NCI-H510A treated with DMSO at 0.1 percent for 48 hours (cell line): ENCODE data around the gene SLF1.

Source experiments
- DNase-seq: peaks from one replicate; lab custom pipeline; 2025; lab: John Stamatoyannopoulos, UW

The SLF1 gene

GRCh38 chr5:94661086-94661485 is 42.6 kb downstream of the SLF1 start:
- no peak for DNase-seq

GRCh38 chr5:94667937-94668336 is 49.5 kb downstream of the SLF1 start:
- DNase-seq: no peak

- no peak for DNase-seq
Observed at GRCh38 chr5:94670726-94671125, 52.3 kb downstream of the SLF1 start.

GRCh38 chr5:94672746-94673145 is 54.3 kb downstream of the SLF1 start:
- DNase-seq: no peak

GRCh38 chr5:94674490-94675382 is 56.3 kb downstream of the SLF1 start:
- no peak for DNase-seq

- DNase-seq: no peak
Observed at GRCh38 chr5:94675965-94676618, 57.6 kb downstream of the SLF1 start.

- DNase-seq: no peak
Observed at GRCh38 chr5:94682814-94683520, 64.5 kb downstream of the SLF1 start.

- no peak for DNase-seq
Observed at GRCh38 chr5:94689908-94690307, 71.4 kb downstream of the SLF1 start.

GRCh38 chr5:94690778-94691177 is 72.3 kb downstream of the SLF1 start:
- DNase-seq: peak; percentile 30

GRCh38 chr5:94691291-94691690 is 72.8 kb downstream of the SLF1 start:
- no peak for DNase-seq

GRCh38 chr5:94691949-94692348 is 73.5 kb downstream of the SLF1 start:
- peak; percentile 1 for DNase-seq

GRCh38 chr5:94692581-94692980 is 74.1 kb downstream of the SLF1 start:
- no peak for DNase-seq

- peak; percentile 28 for DNase-seq
Observed at GRCh38 chr5:94693043-94693822, 74.8 kb downstream of the SLF1 start.

- DNase-seq: no peak
Observed at GRCh38 chr5:94693845-94694370, 75.4 kb downstream of the SLF1 start.

- no peak for DNase-seq
Observed at GRCh38 chr5:94694671-94695070, 76.2 kb downstream of the SLF1 start.

GRCh38 chr5:94698197-94698596 is 79.7 kb downstream of the SLF1 start:
- DNase-seq: no peak

GRCh38 chr5:94699562-94699961 is 81.1 kb downstream of the SLF1 start:
- no peak for DNase-seq

- no peak for DNase-seq
Observed at GRCh38 chr5:94700592-94700991, 82.1 kb downstream of the SLF1 start.

GRCh38 chr5:94702729-94703128 is 84.3 kb downstream of the SLF1 start:
- no peak for DNase-seq

- DNase-seq: peak; percentile 32
Observed at GRCh38 chr5:94705427-94705826, 87.0 kb downstream of the SLF1 start.

GRCh38 chr5:94707359-94707758 is 88.9 kb downstream of the SLF1 start:
- peak; percentile 42 for DNase-seq

- DNase-seq: no peak
Observed at GRCh38 chr5:94709277-94709676, 90.8 kb downstream of the SLF1 start.
